Sciatic nerve (tissue), 2 donors: ENCODE data around the gene TLR3. TPM values are rescaled to one million over a fixed set of nuclear protein-coding genes. Genes with fewer than 3 reads are reported as not detected.

Source experiments
- ATAC-seq: fragments of 200-7000 bp; cut with Tn5 transposase; one replicate; pipeline ENCODE4 v1.9.1; 2020; ENCODE audit warnings: mild to moderate bottlenecking, moderate library complexity
- DNase-seq: peaks from one replicate; pipeline ENCODE4 v3.0.0-alpha.2; 2020; ENCODE audit warnings: low spot score
- intact Hi-C: fragments of 100-400 bp; cut with DNase I; formaldehyde crosslinking; loops from one replicate; pipeline ENCODE4 v1.14.2; 2022
- total RNA-seq: library from RNA; stranded (reverse); fragmentation: NEBNext Ultra II Directional; extraction: Animal tissue kit (Norgen Biotek cat#: 25700); gene quantifications from one replicate; pipeline ENCODE4 v1.2.1, GENCODE V29; 2021
- donor health status: DM: no; HTN: no; CAD: no.
- donor health status: DM: no; HTN: no; CAD: no.

The TLR3 gene
- total RNA-seq, 1 donor from 2014 or later, result 15.2 TPM

DNA sequence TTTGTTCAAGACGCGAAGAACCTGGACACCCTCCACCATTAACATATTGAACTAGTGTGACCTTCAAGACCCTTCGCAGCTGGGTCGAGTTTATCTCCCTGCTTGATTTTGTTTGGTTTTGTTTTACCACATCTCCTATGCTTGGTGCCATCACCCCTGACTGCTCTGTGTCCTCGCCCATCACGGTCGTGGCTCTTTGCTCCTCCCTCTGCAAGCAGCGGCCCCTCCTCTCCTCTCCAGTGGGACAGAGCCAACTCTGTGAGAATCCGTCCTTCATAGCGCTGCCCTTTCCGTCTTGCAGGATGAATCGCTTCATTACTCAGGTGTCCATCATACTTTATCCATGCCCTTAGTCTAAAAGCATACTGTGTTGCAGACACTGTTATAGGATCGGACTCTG is 26.4 kb downstream of the TLR3 start:
- ATAC-seq (peak; percentile 57), DNase-seq (no peak)
- intact Hi-C loops, result no loop called here

DNA sequence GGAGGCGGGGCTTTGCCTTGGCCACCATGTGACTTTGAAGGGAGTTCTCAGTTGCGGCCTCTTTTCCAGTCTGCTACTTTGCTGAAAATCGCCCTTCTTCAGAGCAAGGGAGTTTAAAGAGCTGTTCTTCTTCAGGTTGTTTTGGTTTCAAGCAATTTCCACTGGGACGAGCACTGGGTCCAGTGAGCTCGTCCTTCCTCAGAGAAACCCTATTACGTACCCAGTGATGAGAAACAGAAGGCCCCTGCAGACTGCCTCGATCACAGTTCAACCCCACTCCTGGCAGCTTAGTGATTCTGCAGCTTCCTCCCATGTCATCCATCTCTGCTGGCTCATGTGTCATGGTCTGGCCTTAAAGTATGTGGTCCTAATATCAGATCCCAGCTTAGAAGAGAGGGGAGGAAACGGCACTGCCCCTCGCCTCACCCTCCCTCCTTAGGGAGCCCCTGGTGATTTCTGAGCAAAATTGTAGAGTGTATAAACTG is 27.8 kb downstream of the TLR3 start:
- DNase-seq (no peak), ATAC-seq (peak; percentile 32)

DNA sequence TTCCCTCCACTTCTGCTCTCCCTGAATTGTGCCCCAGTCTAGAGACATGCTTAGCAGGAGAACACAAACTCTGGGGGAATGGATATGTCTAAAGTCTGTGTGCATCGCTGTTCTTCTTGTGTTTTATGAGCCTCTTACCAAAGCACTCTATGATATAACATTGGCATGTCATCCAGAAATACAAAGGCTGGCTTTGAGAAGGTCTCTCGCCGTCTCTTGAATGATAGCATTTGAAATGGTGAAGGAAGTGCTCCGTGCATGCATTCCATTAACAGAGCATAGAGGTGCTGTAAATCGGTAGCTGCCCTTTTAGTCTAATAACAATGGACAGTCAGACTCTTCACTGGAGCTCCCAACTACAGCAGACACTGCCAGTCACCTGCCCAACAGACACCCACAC is 28.4 kb downstream of the TLR3 start:
- ATAC-seq (no peak), DNase-seq (no peak)
- intact Hi-C loops, result no loop called here

More for the DNA sequence above, 27.8 kb downstream of the TLR3 start:
- intact Hi-C loops, result no loop called here

DNA sequence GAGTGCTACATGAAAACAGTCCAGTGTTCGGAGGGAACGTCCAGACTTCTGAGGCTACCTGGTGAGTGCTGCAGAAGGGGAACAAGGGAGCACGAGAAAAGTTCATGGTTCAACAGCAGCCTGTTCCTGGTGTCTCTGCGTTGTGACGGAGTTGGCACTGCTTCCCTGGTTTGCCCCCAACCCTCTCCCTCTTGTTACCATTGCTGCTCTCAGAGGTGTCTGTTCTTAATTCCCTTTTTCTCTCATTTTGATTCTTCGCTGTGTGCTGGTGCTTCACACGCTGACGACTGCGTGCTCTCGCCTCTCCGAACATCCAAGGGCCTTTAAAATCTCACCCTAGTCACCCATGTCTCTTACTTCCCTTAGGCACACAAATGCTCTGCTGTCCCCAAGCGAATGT is 34.0 kb downstream of the TLR3 start:
- no peak for DNase-seq
- no peak for ATAC-seq
- intact Hi-C loops, result no loop called here

DNA sequence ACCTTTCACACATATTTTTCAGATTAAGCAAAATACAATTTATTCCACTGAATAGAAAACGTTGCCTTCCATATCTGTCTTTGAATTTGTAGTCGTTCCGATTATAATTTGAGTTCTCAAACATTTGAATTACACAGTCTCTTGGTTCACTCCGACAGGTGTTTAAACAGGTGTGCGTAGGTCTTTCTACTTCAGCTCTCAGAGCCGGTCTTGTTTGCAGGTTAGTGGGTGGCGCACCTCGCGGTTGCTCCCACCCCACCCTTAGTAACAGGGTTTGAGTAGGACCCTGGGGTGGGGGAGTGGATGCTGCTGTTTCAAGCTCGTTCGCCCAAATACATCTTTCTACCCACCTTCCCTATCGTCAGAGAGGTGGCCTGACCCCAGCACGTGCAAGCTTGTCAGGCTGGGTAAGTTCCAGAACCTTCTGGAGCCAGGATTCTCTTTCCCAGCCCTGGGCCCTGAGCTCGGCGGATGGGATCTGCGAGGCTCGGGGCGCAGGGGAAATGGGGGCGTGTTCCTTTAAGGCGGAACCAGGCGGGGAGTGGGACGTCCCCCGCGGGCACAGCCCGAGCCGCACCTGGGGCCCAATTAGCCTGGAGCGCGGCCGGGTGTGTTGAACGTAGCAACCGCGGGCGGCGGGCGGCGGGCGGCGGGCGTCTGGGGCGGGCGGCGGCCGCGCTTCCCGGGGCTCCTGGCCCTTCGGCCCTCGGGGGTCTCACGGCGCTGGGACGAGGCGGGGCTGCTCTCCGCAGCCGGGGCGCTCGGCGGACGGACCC is 35.3 kb downstream of the TLR3 start, which contains the start of gene FAM149A:
Gene FAM149A (plus strand): TSS at position 591 of the 776 bp plus-strand sequence.
- intact Hi-C loops, result no loop called here
- DNase-seq, result peak; percentile 64
- ATAC-seq, result peak; percentile 59

DNA sequence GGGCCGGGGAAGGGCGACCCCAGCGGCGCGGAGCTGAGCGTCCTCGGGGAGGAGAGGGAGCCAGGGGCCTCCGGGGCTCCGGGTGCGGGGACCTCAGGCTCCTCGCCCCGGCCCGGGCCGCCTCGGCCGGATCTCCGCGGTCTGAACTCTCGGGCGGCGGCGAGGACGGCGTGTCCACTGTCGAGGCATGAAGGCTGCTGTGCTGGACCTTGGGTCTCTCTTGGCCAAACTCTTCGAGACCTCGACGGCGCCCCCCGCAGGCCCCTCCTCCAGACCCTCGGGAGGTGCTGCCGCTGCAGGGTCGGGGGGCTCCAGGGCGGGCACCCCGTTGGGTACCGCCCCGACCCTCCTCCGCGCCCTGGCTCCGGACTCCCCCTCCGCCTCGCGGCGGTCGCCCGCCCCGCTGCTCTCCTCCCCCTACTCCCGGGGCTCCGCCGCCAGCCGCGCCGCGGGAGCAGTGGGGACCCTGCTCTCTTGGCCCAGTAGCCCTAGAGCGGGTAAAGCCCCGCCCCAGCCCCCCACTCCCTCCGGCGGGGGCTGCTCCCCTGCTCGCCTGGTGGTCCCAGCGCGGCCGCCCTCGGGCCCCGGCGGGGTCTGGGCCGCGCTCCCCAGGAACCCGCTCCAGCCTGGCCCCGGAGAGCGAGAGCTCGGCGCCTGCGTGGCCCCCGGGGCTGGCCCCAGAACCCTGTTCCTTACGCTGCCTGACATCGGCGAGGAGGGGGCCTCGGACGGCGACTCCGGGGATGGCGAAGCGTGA is 36.1 kb downstream of the TLR3 start:
- peak; percentile 47 for ATAC-seq
- intact Hi-C loops, result no loop called here
- peak; percentile 65 for DNase-seq

DNA sequence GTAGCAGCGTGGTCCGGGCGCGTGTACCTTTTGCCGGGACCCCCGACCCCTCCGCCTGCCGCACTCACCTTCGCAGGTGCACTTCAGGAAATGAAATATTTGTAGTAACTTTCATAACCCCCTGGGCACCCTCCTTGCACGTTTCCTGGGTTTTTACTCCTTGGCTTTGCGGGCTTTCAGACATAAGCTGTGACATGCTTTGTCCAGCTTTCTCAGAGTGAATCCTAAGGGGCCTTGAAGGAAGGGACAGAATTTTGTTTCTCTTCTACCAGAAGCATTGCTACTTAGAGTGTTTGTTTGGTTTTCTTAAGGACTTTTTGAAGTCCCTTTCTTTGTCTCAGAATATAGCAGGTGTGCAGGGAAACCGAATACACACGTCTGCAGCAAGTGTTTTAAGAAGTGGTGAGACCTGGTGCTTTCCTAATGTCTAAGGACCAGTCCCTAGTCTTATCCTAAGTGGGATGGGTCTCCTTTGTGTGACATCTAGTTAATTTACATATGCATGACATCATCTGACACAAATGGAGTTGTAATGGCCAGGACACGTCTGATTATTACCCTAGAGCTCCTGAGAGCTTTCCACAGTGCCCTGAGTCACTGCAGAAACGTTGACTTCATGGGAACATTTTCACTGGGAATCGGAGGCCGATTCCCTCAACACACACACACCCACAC is 36.8 kb downstream of the TLR3 start:
- ATAC-seq, result no peak
- intact Hi-C loops, result no loop called here
- DNase-seq, result no peak

DNA sequence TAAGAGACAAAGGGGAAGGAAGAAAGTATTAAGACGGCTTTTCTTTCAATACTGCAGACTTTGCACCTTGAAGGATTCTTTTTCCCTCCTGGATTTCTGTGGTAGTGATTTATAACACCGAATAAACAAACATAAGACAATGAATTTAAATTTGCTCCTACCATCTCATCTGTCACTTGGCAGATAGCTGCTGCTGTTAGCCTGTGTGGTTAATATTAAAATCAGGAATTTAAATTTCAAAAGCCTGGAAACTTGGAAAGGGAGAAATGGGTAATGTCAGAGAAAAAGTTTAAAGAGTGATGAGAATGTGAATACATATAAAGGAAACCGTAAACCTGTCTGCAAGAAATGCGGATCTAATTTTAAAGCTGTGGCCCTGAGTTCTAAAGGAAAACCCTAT is 39.0 kb downstream of the TLR3 start:
- no peak for ATAC-seq
- no peak for DNase-seq
- intact Hi-C loops, result no loop called here

DNA sequence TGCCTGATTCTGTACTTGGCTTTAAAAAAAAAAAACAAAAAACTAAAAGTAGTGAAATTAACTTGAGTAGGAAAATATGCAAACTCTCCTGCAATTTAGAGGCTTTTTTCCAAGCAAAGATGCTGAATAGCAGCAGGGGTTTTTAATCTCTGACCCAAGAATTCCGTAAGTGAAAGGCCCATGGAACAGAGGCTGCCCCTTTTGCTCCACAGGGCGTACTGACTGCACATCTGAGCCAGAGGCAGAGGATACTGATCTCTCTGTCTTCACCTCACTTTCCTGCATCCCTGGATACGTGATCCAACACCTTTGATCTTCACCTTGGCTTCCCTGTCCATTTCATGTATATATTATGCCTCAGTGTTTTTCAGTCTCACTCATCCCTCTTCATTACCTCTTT is 39.4 kb downstream of the TLR3 start:
- ATAC-seq (no peak), DNase-seq (no peak)
- intact Hi-C loops, result no loop called here

DNA sequence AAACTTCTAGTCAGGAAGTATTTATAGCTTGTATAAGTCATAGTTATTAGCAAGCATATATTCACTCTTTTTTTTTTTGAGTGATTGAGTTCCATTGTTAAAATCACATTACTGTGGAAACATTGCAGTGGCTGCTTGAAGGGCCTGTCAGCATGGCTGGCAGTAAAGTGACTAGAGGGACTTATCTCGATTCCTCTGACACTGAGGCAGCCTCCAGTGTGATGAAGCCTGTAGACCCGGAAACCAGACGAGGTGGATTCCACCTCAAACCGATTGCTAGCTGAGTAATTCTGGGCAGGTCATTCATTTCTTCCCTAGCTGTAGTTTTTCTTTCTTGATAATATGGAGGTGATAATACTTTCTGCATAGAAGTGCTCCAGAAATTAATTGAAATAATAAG is 40.3 kb downstream of the TLR3 start:
- ATAC-seq, result no peak
- intact Hi-C loops, result no loop called here
- DNase-seq, result no peak

DNA sequence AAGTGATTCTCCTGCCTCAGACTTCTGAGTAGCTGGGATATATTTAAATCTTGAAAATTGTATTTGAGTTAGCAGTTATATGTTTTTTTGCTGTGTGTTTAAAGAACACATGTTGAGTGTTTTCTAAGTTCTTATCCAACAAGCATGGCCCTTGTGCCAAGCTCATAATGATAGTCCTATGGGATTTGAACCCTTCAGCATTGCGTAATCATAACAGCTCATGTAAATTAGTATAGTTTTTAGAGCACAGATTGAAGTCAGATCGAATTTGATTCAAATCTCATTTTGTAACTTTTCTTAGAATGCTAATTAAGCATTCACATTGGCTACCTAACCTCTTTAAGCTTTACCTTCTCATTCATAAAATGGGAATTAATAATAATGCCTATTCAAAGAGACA is 47.7 kb downstream of the TLR3 start:
- ATAC-seq (no peak), DNase-seq (no peak)
- intact Hi-C loops, result no loop called here

DNA sequence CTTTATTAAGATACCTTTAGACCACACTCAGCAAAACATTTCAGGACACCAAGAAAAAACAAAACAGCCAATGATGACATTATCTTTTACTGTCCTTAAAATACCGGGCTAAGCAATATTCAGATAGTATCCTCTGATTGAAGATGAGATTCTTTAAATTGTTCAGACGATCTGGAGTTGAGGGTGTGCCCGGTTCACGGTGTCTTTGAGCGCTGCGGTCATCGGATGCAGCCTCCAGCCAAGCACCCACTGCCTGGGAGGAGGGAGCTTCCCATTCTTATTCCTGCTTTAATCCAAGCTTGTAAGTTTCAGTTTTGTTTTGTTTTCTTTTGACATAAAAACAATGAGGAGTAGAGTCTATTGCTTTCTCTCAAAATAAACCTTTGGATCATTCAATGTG is 49.6 kb downstream of the TLR3 start:
- intact Hi-C loops, result no loop called here
- ATAC-seq, result peak; percentile 56
- no peak for DNase-seq

DNA sequence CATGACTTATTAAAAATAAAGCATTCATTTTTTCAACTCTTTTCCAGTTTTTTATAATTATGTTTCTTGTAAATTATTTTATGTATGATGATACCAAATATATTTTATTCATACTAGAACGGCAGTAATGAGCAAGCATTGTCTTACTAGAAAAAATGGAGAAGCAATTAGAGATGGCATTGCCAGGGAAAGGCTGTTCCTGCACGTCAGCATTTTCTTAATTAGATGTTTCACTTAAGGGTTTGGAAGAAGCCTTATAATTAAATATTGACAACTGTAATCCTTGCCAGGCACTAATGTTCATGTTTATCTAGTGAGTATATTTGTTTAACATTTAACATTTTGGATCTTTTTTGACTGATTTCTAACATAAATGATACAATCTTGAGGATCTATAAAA is 52.1 kb downstream of the TLR3 start:
- ATAC-seq, result no peak
- no peak for DNase-seq

DNA sequence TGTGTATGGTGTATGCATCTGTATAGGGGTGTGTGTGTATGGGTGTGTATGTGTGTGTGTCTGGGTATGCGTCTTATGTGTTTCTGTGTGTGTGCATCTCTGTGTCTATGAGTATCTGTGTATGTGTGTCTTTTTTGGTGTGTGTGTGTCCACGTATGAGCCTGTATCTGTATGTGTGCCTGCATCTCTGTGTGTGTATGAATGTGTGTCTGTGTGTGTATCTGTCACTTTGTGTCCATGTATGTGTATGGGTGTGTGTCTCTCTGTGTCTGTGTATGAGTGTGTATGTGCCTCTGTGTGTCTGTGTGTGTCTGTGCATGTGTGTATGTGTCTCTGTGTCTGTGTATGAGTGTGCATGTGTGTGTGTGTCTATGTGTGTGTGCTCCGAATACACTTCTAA is 59.9 kb downstream of the TLR3 start:
- intact Hi-C loops, result no loop called here
- no peak for DNase-seq
- ATAC-seq, result no peak

More for the DNA sequence above, 52.1 kb downstream of the TLR3 start:
- intact Hi-C loops, result no loop called here

DNA sequence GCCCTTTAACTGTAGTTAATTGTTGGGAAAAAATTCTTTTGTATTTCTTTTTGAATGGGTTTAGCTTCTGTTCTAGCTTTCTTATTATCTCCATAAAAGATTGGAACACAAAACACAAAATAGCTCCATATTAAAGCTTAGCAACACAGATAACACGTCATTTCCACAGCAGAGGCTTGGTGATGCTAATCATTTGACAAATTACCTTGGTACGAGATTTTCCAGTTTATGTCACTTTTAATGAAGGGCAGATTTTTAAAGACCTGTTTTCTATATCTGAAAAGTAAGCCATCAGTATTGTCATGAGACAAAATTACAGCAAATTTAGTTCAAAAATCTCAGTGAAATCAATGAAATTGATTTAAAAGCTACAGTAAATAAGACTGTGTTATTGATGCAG is 63.0 kb downstream of the TLR3 start:
- DNase-seq, result no peak
- intact Hi-C loops, result no loop called here
- no peak for ATAC-seq

DNA sequence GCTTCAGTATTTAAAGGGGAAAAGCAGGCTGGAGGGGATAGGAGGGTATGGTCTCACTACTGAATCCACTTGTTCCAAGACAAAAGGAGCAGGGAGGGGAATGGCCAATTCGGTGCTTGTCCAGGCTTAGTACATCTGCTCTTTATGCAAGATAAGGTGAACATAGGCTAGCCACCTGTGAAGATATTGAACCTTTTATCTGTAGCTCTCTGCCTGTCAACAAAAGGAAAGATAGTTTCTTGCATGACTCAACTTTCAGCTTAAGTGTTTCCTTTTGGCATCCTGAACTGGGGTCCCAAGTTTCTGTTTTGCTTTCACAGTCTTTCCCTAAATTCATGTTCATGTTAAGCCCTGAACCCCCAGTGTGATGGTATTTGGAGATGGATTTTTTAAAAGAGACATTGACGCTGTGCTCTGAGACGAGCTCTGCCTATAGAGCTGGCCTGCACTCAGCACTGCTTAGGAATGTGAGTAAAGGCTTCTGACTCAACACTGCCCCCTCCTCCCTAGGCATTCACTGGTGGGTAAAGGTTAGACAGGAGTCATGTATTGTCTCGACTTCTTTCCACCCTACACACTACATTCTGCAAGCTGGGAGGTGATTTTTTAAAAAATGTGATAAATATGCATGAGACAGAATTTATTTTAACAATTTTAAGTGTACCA is 63.8 kb downstream of the TLR3 start:
- intact Hi-C loops, result no loop called here
- no peak for DNase-seq
- no peak for ATAC-seq

DNA sequence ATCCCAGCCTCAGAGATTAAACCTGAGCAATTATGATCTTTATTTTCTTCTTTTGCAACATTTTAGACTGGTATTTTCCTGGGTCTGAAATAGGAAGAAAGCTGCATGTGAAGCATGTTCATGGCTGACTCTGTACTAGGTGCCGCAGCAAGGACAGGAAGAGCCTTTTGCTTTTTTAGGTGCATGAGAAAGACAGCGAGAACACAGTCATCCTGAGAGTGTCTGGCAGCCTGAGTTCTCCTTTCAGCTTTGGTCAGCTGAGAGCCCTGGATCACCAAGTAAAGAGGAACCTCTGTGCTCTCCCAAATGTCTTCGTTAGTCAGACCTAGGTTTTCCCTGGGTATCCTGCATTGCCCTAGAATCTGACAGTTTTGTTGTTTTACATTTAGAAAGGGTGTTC is 65.3 kb downstream of the TLR3 start:
- DNase-seq (no peak), ATAC-seq (peak; percentile 67)
- intact Hi-C loops, result no loop called here

DNA sequence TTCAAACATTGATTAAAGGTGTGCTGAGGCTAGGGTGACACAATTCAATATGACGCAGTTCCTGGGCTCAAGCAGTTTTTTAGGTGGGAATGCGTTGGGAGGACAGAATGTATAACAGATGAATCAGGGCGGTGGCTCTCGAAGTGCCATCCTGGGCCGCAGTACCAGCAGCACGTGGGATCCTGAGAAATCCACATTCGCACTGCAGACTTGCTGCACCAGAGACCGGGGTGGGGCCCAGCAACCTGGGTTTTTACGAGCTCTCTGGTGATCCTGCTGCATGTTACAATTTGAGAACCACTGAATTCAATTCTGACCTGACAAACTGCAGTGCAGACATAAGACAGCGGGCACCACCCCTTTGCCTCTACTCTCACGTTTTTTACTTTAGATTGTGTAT is 65.9 kb downstream of the TLR3 start:
- intact Hi-C loops, result no loop called here
- ATAC-seq, result no peak
- DNase-seq, result no peak

DNA sequence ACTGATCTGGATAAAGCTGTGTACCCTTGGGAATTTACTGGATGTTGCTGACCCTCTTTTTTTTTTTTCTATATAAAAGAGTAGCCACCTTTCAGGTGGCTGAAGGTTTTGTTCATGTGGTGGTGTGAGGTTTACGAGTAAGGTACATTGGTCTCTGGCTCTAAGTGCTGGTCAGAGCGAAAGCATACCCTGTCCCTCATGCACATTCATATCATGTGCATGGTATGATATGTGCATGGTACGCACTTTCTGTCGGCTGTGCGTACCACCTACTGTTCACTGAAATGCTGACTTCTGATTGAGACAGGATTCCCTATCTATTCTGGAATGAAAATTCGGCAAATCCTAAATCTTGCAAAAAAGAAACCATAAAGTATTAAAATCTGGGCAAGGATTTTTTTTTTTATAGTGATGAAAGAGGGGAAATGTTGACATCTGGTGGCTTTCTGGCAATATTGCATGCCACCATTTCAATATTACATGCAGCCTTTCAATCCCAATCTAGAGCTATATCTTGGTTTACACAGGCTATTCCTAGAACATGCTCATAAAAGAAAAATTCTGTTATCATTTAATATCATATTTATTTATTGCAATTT is 68.3 kb downstream of the TLR3 start:
- ATAC-seq (peak; percentile 31), DNase-seq (no peak)
- intact Hi-C loops, result no loop called here
